Activated T-cell treated with anti-CD3 and anti-CD28 coated beads, Interleukin-2, amount 50 U/mL, for 72 hours (primary cell): ENCODE measurements around the gene NCSTN. TPM values are rescaled to one million over a fixed set of nuclear protein-coding genes. Genes with fewer than 3 reads are reported as not detected.

Source experiments
- ATAC-seq, 2 donors: fragments of 150-1000 bp; cut with Tn5 transposase; replicated peaks in 1 of 2; 2 replicates each; pipeline ENCODE4 v1.10.0; 2021; ENCODE audit warnings: moderate library complexity in 2 of 2, mild to moderate bottlenecking in 1 of 2
- DNase-seq, 2 donors: peaks; one replicate each; pipeline ENCODE4 v3.0.0; 2021 to 2022; ENCODE audit warnings: mixed read lengths in 1 of 2
- H3K27ac Mint-ChIP-seq: one replicate; pipeline ENCODE4 v1.8.0; 2022; ENCODE audit warnings: mild to moderate bottlenecking, moderate library complexity, mixed read lengths
- H3K27me3 Mint-ChIP-seq: one replicate; pipeline ENCODE4 v1.8.0; 2022; ENCODE audit warnings: low read depth, mixed read lengths
- H3K36me3 Mint-ChIP-seq, 2 donors: one replicate each; pipeline ENCODE4 v1.8.0; 2022; ENCODE audit warnings: mixed read lengths in 2 of 2, mild to moderate bottlenecking in 1 of 2; ENCODE audit not compliant: insufficient read depth in 2 of 2
- H3K4me1 Mint-ChIP-seq: one replicate; pipeline ENCODE4 v1.8.0; 2022; ENCODE audit warnings: low read depth, mixed read lengths
- H3K4me3 Mint-ChIP-seq, 2 donors: one replicate each; pipeline ENCODE4 v1.8.0; 2022; ENCODE audit warnings: mild to moderate bottlenecking in 2 of 2, mixed read lengths in 2 of 2, moderate library complexity in 2 of 2
- H3K9me3 Mint-ChIP-seq, 2 donors: one replicate each; pipeline ENCODE4 v1.8.0; 2022; ENCODE audit warnings: mixed read lengths in 2 of 2
- total RNA-seq, 2 donors: library from RNA; stranded (reverse); gene quantifications; one replicate each; pipeline ENCODE4 v1.2.3, GENCODE V29; 2022

Gene NCSTN
- total RNA-seq, 2 donors from 2014 or later: 65.2 to 66.3 TPM

DNA sequence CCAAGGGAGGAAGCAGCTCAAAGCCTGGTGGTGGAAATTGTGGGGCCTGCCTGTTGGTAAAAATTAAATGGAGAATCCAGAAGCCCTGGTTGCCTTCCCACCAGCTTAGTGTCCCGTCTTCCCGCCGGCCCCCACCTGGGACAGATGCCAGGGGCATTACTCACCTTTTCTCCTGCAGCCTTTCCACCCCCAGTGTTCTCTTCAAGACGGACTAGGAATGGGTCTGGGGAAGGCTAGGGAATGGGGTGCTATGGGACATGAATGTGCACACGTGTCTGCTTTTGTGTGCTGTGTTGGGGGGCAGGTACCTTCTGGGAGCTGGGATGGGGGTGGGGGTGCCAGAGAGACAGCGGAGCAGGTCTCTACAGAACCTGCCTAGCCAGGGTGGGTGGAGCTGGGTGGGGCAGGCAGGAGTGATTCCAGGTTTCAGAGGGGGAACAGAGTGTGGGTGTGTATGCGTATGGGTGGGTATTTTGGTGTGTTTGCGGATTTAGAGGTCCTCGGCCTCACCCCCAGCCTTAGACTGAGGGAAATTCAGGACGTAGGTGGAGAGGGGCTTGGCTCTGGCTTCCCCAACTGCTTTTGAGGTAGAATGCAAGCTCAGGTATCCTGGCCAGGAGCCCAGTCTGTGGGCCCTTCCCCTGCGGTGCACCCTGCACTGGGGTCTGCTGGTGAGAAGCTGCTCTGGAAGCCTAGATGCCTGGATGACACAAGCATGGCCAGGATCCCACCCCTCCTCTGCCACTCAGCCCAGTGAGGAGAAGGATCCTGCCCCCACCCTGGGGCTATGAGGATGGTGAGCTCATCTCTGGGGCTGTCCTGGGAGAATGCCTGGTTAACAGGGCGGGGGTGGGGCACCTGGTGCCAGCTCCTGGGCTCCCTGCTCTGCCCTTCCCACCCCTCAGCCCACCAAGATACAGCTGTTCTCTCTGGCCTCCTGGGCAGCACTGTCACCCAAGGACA lies 64.9 kb downstream of the NCSTN start:
- H3K4me1 Mint-ChIP-seq: no peaks in the 10 kb centered on the region
- no peaks in the 10 kb centered on the region for H3K9me3 Mint-ChIP-seq
- H3K36me3 Mint-ChIP-seq: no peaks in the 10 kb centered on the region
- no peaks in the 10 kb centered on the region for H3K27me3 Mint-ChIP-seq
- ATAC-seq: no peak
- no peak overlapping the region for H3K4me3 Mint-ChIP-seq
- no peak overlapping the region for H3K27ac Mint-ChIP-seq
- no peak for DNase-seq

Other genes starting within 250 kb of the NCSTN start
- gene IGSF8, start 244.8 kb upstream of the NCSTN start, total RNA-seq: 10 to 100 TPM; 26.3 to 32.0 TPM
- not detected for gene ATP1A2, start 227.6 kb upstream of the NCSTN start, total RNA-seq
- gene ATP1A4, start 191.8 kb upstream of the NCSTN start, total RNA-seq: not detected
- not detected for gene CASQ1, start 152.8 kb upstream of the NCSTN start, total RNA-seq
- 10 to 100 TPM; 28.3 to 32.8 TPM for gene PEA15, start 138.0 kb upstream of the NCSTN start, total RNA-seq
- 100 to 1,000 TPM; 246 to 280 TPM for gene DCAF8, start 80.8 kb upstream of the NCSTN start, total RNA-seq
- 10 to 100 TPM; 48.8 to 49.1 TPM for gene PEX19, start 58.2 kb upstream of the NCSTN start, total RNA-seq
- 100 to 1,000 TPM; 198 to 201 TPM for gene COPA, start 133 bp upstream of the NCSTN start, total RNA-seq
- gene NHLH1, start 23.7 kb downstream of the NCSTN start, total RNA-seq: under 1 TPM; 0.32 to 0.60 TPM
- under 1 TPM; 0.28 to 0.55 TPM for gene VANGL2, start 57.2 kb downstream of the NCSTN start, total RNA-seq
- 10 to 100 TPM; 41.6 to 48.8 TPM for gene SLAMF6, start 179.9 kb downstream of the NCSTN start, total RNA-seq
- 10 to 100 TPM; 10.2 to 16.0 TPM for gene CD84, start 236.1 kb downstream of the NCSTN start, total RNA-seq